ENCODE data around the gene CSNK1G2.

CSNK1G2 gene

GRCh38 chr19:1911098-1911497, 29.9 kb upstream of the CSNK1G2 start:
- DNase-seq (no peak), ATAC-seq (replicated peaks) (no peak)
- Mint-ChIP-seq H3K27me3 (no peaks in the 10 kb centered on the region), H3K4me3 (no peak overlapping the region), H3K4me1 (peaks cover 24 to 51% of the 10 kb centered on the region in 2 donors), H3K9me3 (no peaks in the 10 kb centered on the region), H3K36me3 (peaks cover 18 to 28% of the 10 kb centered on the region in 2 donors), H3K27ac (no peak overlapping the region)

GRCh38 chr19:1911995-1912394, 29.0 kb upstream of the CSNK1G2 start:
- Mint-ChIP-seq H3K4me1 (peaks cover 24 to 44% of the 10 kb centered on the region in 2 donors), H3K27ac (no peak overlapping the region), H3K4me3 (no peak overlapping the region), H3K27me3 (no peaks in the 10 kb centered on the region), H3K9me3 (no peaks in the 10 kb centered on the region), H3K36me3 (peaks cover 19 to 29% of the 10 kb centered on the region in 2 donors)
- DNase-seq (no peak), ATAC-seq (replicated peaks) (no peak)

GRCh38 chr19:1912760-1913505, 28.0 kb upstream of the CSNK1G2 start:
- Mint-ChIP-seq H3K36me3 (peaks cover 20 to 30% of the 10 kb centered on the region in 2 donors), H3K9me3 (no peaks in the 10 kb centered on the region), H3K4me1 (peaks cover 22 to 36% of the 10 kb centered on the region in 2 donors), H3K4me3 (no peak overlapping the region), H3K27ac (peak overlapping the region; percentile 59), H3K27me3 (no peaks in the 10 kb centered on the region)
- DNase-seq (no peak), ATAC-seq (replicated peaks) (no peak)

- Mint-ChIP-seq H3K27ac (no peak overlapping the region), H3K27me3 (no peaks in the 10 kb centered on the region), H3K9me3 (no peaks in the 10 kb centered on the region), H3K36me3 (peaks cover 27 to 30% of the 10 kb centered on the region in 2 donors), H3K4me1 (peaks cover 14 to 30% of the 10 kb centered on the region in 2 donors), H3K4me3 (no peak overlapping the region)
- no peak for DNase-seq
- no peak for ATAC-seq (replicated peaks)
These were observed 27.0 kb upstream of the CSNK1G2 start for GRCh38 chr19:1913781-1914577.

- Mint-ChIP-seq H3K4me3 (no peak overlapping the region), H3K27ac (no peak overlapping the region)
These were observed 26.1 kb upstream of the CSNK1G2 start for GRCh38 chr19:1914826-1915341.

GRCh38 chr19:1917146-1917545, 23.8 kb upstream of the CSNK1G2 start:
- Mint-ChIP-seq H3K4me3 (no peak overlapping the region), H3K4me1 (peaks cover 6 to 14% of the 10 kb centered on the region in 2 donors), H3K36me3 (peaks cover 33 to 37% of the 10 kb centered on the region in 2 donors), H3K27me3 (no peaks in the 10 kb centered on the region), H3K9me3 (no peaks in the 10 kb centered on the region), H3K27ac (no peak overlapping the region)
- ATAC-seq (replicated peaks): no peak
- DNase-seq: no peak

More at GRCh38 chr19:1914826-1915341, 26.1 kb upstream of the CSNK1G2 start:
- H3K27me3 Mint-ChIP-seq: no peaks in the 10 kb centered on the region
- DNase-seq (no peak), ATAC-seq (replicated peaks) (no peak)
- H3K4me1 Mint-ChIP-seq: peaks cover 8 to 21% of the 10 kb centered on the region in 2 donors
- H3K9me3 Mint-ChIP-seq: no peaks in the 10 kb centered on the region
- peaks cover 24 to 28% of the 10 kb centered on the region in 2 donors for H3K36me3 Mint-ChIP-seq

- Mint-ChIP-seq H3K36me3 (peaks cover 31 to 45% of the 10 kb centered on the region in 2 donors), H3K9me3 (no peaks in the 10 kb centered on the region), H3K4me1 (peaks cover 6 to 14% of the 10 kb centered on the region in 2 donors), H3K27me3 (no peaks in the 10 kb centered on the region), H3K27ac (no peak overlapping the region), H3K4me3 (no peak overlapping the region)
- DNase-seq: no peak
- ATAC-seq (replicated peaks): no peak
These were observed 23.0 kb upstream of the CSNK1G2 start for GRCh38 chr19:1917926-1918325.

- DNase-seq (no peak), ATAC-seq (replicated peaks) (no peak)
- Mint-ChIP-seq H3K9me3 (no peaks in the 10 kb centered on the region), H3K27me3 (no peaks in the 10 kb centered on the region), H3K27ac (no peak overlapping the region), H3K36me3 (peaks cover 33 to 49% of the 10 kb centered on the region in 2 donors), H3K4me1 (peaks cover 6 to 12% of the 10 kb centered on the region in 2 donors), H3K4me3 (no peak overlapping the region)
These were observed 22.0 kb upstream of the CSNK1G2 start for GRCh38 chr19:1918975-1919374.

GRCh38 chr19:1920644-1921043, 20.3 kb upstream of the CSNK1G2 start:
- ATAC-seq (replicated peaks) (no peak), DNase-seq (no peak)
- H3K4me1 Mint-ChIP-seq: peaks cover 3 to 9% of the 10 kb centered on the region in 2 donors
- no peak overlapping the region for H3K4me3 Mint-ChIP-seq
- H3K36me3 Mint-ChIP-seq: peaks cover 33 to 55% of the 10 kb centered on the region in 2 donors
- H3K9me3 Mint-ChIP-seq: no peaks in the 10 kb centered on the region
- H3K27ac Mint-ChIP-seq: no peak overlapping the region
- H3K27me3 Mint-ChIP-seq: no peaks in the 10 kb centered on the region

GRCh38 chr19:1921326-1921725, 19.6 kb upstream of the CSNK1G2 start:
- Mint-ChIP-seq H3K9me3 (no peaks in the 10 kb centered on the region), H3K4me3 (no peak overlapping the region)

GRCh38 chr19:1921825-1922224, 19.1 kb upstream of the CSNK1G2 start:
- DNase-seq: no peak
- no peak overlapping the region for H3K4me3 Mint-ChIP-seq
- peak in 1 of 2 donors; percentile 19 for ATAC-seq (replicated peaks)
- no peaks in the 10 kb centered on the region for H3K27me3 Mint-ChIP-seq
- H3K9me3 Mint-ChIP-seq: no peaks in the 10 kb centered on the region
- H3K4me1 Mint-ChIP-seq: peaks cover 3 to 9% of the 10 kb centered on the region in 2 donors
- peaks cover 31 to 52% of the 10 kb centered on the region in 2 donors for H3K36me3 Mint-ChIP-seq
- no peak overlapping the region for H3K27ac Mint-ChIP-seq

More at GRCh38 chr19:1921326-1921725, 19.6 kb upstream of the CSNK1G2 start:
- no peak overlapping the region for H3K27ac Mint-ChIP-seq
- H3K27me3 Mint-ChIP-seq: no peaks in the 10 kb centered on the region
- peaks cover 31 to 52% of the 10 kb centered on the region in 2 donors for H3K36me3 Mint-ChIP-seq
- ATAC-seq (replicated peaks) (no peak), DNase-seq (no peak)
- peaks cover 3 to 9% of the 10 kb centered on the region in 2 donors for H3K4me1 Mint-ChIP-seq

- peaks cover 4 to 9% of the 10 kb centered on the region in 2 donors for H3K4me1 Mint-ChIP-seq
- no peaks in the 10 kb centered on the region for H3K27me3 Mint-ChIP-seq
- H3K36me3 Mint-ChIP-seq: peaks cover 27 to 48% of the 10 kb centered on the region in 2 donors
- H3K27ac Mint-ChIP-seq: peak overlapping the region; percentile 20
- DNase-seq (no peak), ATAC-seq (replicated peaks) (no peak)
- H3K9me3 Mint-ChIP-seq: no peaks in the 10 kb centered on the region
- no peak overlapping the region for H3K4me3 Mint-ChIP-seq
These were observed 18.2 kb upstream of the CSNK1G2 start for GRCh38 chr19:1922803-1923202.

- Mint-ChIP-seq H3K9me3 (no peaks in the 10 kb centered on the region), H3K4me3 (no peak overlapping the region), H3K36me3 (peaks cover 23 to 44% of the 10 kb centered on the region in 2 donors), H3K4me1 (peaks cover 5 to 9% of the 10 kb centered on the region in 2 donors), H3K27me3 (no peaks in the 10 kb centered on the region), H3K27ac (peak overlapping the region; percentile 20)
- no peak for DNase-seq
- peak; percentile 74 to 79 for ATAC-seq (replicated peaks)
These were observed 17.7 kb upstream of the CSNK1G2 start for GRCh38 chr19:1923319-1923718.

GRCh38 chr19:1924320-1924961, 16.5 kb upstream of the CSNK1G2 start:
- Mint-ChIP-seq H3K27me3 (no peaks in the 10 kb centered on the region), H3K27ac (no peak overlapping the region), H3K9me3 (no peaks in the 10 kb centered on the region), H3K4me3 (no peak overlapping the region), H3K36me3 (peaks cover 17 to 43% of the 10 kb centered on the region in 2 donors), H3K4me1 (peaks cover 7 to 11% of the 10 kb centered on the region in 2 donors)
- DNase-seq (no peak), ATAC-seq (replicated peaks) (no peak)

Data from stimulated activated naive B cell treated with anti-CD40 and anti-IgM and Interleukin-4, amounts not matched to agents 10 μg/mL and 1 μg/mL and 100 μg/mL, for 72 hours (primary cell).